Left lobe of liver (tissue), 2 donors: ENCODE results near the gene SFT2D3. TPM values are rescaled to one million over a fixed set of nuclear protein-coding genes. Genes with fewer than 3 reads are reported as not detected.
"Not testable (repeated sequence)": the region's sequence is repeated elsewhere in the genome, so short reads cannot be mapped to it uniquely, and the experiment has no call there.

Source experiments
- ATAC-seq: fragments of 200-7000 bp; cut with Tn5 transposase; one replicate; pipeline ENCODE4 v1.9.1; 2020; ENCODE audit warnings: mild to moderate bottlenecking, moderate library complexity
- DNase-seq: peaks from one replicate; pipeline ENCODE4 v3.0.0-alpha.2; 2020; ENCODE audit warnings: low spot score
- total RNA-seq: library from RNA; stranded (reverse); gene quantifications from one replicate; pipeline ENCODE4 v1.2.1, GENCODE V29; 2021
- donor health status: DM: no; HTN: no; CAD: no; lungs with moderate emphysema.
- donor health status: DM: no; HTN: yes; CAD: no.

SFT2D3 gene
- total RNA-seq, 1 donor from 2014 or later = 3.7 TPM

DNA sequence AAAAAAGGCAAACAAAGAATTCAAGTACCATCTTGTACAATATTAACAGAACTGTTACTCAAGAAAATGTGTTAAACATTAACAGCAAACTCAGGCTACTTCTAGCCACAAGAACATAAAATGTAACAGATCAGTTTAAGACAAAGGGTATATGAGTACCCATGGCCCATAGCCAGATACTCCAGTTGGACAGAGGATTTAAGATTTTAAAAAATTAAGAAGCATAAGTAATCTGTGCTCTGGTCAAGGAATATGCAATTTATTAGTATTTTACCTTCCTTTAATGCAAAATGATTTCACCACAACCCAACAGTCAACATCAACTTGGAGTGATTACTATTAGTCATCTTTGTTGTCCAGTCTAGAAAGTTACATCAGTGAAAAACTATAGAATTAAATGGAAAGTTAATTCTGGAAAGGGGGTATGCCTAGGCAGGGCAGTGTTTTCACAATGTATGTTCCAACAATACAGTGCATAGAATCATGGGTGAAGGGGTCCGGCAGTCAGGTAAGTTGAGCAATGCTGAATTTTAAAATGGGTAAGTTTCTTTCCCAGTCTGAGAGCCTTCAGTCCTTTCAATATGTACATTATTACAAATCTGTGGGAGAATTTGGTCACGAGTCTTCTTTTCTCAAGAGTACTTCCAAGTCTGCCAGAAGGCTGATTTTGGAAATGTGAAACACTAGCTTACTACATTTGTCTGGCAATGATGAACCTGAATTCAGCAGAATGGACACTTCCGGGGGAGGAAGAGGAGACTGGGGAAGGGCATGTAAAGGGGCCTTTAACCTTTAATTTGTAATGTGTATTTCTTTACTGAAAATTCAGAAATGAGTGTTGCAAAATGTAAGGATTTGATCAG lies 34.5 kb downstream of the SFT2D3 start:
- ATAC-seq = peak; percentile 67

DNA sequence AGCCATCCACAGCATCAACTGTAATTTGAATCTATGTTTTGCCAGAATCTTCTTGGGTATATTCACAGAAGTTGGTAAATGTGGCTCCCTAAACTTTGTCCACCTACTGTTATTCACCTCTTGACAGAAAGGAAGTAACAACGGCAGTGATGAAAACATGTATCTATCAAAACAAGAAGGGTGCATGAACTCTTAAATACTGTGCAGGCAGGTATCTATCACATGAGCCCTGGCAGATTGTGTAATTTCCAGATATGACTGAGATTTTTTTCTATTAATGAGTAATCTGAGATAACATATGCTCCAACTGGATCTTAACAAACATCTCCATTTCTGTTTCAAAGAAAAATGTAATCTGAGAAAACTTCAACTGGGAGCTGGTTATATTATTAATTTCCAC lies 36.6 kb downstream of the SFT2D3 start:
- no peak for DNase-seq
- peak; percentile 71 for ATAC-seq

More for the DNA sequence above, 34.5 kb downstream of the SFT2D3 start:
- no peak for DNase-seq

DNA sequence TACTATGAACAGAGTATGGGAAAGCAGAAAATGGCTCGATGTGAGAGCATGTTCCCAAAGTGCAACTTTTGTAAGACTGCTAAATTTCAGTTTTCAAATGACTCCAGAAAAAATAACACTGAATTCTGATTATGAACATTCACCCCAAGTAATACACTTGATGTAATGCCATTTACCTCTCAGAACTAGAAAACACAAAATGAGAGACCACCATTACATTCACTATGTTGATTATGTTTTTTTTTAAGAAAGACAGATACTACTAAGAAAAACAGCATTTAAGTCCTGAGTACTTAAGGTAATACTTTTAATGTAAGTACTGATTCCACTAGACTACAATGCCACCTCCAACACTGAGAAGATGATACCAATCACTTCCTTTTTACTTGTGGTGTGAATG lies 38.5 kb downstream of the SFT2D3 start:
- ATAC-seq (no peak), DNase-seq (no peak)

DNA sequence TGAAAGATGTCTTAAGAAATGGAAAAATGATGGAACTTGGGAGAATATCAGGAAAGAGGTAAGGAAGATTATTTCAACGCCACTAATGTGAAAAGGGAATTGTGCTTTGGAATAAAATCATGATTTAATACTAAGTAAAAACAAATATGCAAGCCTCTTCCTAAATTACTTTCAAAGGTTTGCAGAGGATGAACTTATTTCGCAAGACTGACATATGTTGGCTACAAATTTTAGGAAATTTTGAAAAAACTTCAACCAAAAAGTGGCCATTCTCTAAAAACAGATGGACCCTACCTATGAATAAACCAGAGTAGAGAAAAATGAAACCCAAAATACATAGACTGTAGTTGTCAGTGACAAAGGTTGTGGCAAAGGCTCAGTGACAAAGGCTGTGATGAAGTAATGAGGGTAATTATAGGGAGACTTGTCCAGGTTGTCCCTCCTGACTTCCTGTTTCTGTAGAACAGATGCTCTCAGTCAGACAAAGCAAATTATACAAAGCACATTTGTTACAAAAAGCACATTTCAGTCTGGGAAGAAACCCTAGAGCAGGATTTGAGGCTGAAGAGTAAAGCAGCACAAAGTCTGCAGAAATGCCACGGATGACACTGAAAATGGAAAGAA lies 39.5 kb downstream of the SFT2D3 start:
- no peak for DNase-seq

DNA sequence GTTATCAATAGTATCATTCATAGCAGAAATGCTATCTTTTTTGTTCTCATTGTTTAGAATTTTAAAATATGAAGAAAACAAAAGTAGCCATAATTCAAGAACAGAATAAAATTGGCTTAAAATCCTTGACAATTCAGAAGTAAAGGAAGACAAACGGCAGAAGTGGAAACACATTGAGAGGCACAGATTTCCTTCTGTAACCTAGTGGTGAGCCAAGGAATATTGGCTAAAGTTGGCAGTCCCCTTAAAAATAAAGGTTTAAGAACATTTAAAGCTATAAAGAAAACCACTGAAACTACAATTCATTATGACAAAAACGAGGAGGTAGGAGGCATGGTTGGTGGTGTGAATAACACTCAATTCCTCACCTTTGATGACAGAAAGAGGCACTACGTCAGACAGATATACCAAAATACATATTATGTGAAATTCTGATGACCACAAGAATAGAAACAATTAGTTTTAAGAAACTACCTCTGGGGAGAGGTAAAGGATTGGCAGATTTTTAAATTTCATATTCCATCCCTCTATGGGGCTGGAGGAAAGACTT lies 42.3 kb downstream of the SFT2D3 start:
- ATAC-seq (no peak), DNase-seq (no peak)

More for the DNA sequence above, 39.5 kb downstream of the SFT2D3 start:
- ATAC-seq = peak; percentile 24

DNA sequence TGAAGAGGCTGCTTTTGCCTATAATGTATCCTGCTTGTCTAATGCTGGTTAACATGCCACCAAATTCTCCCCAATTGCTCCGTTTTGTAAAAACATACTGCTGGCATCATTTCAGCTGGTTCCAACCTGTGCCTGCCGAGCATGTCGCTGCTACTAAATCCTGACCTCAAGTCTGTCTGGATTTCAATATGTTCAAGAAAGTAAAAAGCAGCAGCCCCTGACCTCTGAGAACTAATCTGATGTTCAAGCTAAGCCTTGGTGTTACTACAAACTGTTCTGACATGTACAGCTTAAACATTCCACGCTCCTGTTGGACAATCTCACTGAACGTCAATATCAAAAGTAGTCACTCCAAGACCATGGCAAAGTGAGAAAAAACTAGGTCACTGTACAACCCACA lies 46.3 kb downstream of the SFT2D3 start:
- no peak for ATAC-seq
- no peak for DNase-seq

DNA sequence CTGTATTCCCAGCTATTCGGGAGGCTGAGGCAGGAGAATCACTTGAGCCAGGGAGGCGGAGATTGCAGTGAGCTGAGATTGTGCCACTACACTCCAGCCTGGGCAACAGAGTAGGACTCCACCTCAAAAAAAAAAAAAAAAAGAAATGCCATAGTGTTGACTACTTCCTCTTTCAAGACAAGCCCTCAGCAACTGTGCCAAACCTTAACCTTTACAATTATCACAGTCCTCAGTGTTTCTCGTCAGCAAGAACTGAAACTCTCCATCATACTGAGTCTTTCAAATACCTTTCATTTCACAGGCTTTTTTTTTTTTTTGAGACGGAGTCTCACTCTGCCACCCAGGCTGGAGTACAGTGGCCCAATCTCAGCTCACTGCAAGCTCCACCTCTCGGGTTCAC lies 48.2 kb downstream of the SFT2D3 start:
- not testable (repeated sequence) for ATAC-seq, DNase-seq

DNA sequence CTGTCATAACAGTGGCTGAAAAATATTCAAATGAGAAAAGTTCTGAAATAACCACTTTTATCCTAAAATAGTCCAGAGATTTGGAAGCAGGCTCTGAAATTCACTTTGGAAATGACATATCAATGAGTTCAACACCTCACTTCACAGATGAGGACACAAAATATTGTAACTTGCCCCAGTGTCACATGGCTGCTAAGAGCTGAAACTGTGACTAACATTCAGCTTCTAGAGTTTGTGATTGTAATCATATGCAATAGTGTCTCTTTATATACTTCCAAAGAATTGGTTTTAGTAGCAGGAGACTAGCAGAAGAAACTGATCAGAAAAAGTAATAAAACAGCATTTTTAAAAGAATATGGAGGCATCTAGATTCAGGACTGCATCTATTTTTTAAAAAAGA lies 52.1 kb downstream of the SFT2D3 start:
- DNase-seq = no peak
- no peak for ATAC-seq

DNA sequence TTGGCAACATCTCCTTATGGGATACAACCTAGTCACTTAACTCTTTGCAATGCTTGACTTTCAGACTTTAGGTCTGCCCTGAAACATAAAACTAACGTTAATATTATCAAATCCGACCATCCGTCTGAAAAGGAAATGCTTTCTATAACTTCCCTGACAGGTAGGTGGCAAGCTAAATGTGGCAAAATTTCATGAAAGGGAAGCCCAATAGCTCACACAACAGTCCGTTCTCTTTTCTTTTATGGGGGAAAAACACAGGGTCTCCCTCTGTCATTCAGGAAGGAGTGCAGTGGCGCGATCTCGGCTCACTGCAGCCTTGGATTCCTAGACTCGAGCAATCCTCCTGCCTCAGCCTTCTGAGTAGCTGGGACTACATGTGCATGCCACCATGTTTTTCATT lies 52.9 kb downstream of the SFT2D3 start:
- DNase-seq (no peak), ATAC-seq (no peak)

Other genes with a start within 250 kb of the SFT2D3 start
- 19.1 TPM for gene IWS1, start 175.0 kb upstream of the SFT2D3 start, total RNA-seq
- gene MYO7B, start 165.8 kb upstream of the SFT2D3 start, total RNA-seq = 0.63 TPM
- gene GPR17, start 55.3 kb upstream of the SFT2D3 start, total RNA-seq = not detected
- gene LIMS2, start 26.0 kb upstream of the SFT2D3 start, total RNA-seq = 31.0 TPM
- 28.8 TPM for gene WDR33, start 109.7 kb downstream of the SFT2D3 start, total RNA-seq
- gene POLR2D, start 156.7 kb downstream of the SFT2D3 start, total RNA-seq = 15.3 TPM
- gene AMMECR1L, start 184.5 kb downstream of the SFT2D3 start, total RNA-seq = 6.4 TPM